IMR-90 (cell line): ENCODE data around the gene MUC20. TPM values are rescaled to one million over a fixed set of nuclear protein-coding genes. Genes with fewer than 3 reads are reported as not detected.

Source experiments
- ATAC-seq: fragments of 200-7000 bp; cut with Tn5 transposase; 2 replicates; pipeline ENCODE4 v1.9.1; 2020; ENCODE audit warnings: low read depth, mild to moderate bottlenecking, moderate library complexity
- BruUV-seq: library from RNA; stranded (reverse); fragments of 400-500 nt; replicated peaks from 2 replicates; lab custom pipeline; 2021; lab: Mats Ljungman, UMichigan
- CTCF ChIA-PET: fragments of 300-600 bp; formaldehyde crosslinking; extraction: SDS; loops from one replicate; lab custom pipeline; 2021; ENCODE audit warnings: antibody characterized with exemption; lab: Yijun Ruan, JAX
- POLR2A ChIA-PET: fragments of 300-600 bp; sonication (Branson Sonifier 250); formaldehyde crosslinking; loops from one replicate; lab custom pipeline; 2022; ENCODE audit warnings: antibody characterized with exemption; ENCODE audit not compliant: unreplicated experiment; lab: Charles Lee
- DNase-seq: peaks from one replicate; pipeline ENCODE4 v3.0.0; 2013
- H2AFZ ChIP-seq: replicated peaks from 2 replicates; pipeline ENCODE3; 2013; ENCODE audit warnings: low read length, mild to moderate bottlenecking; ENCODE audit not compliant: poor library complexity
- H2AK5ac ChIP-seq: 2 replicates; pipeline ENCODE4 v1.6.1; 2013; ENCODE audit warnings: low read depth, low read length, inconsistent platforms
- H2AK9ac ChIP-seq: replicated peaks from 2 replicates; pipeline ENCODE3; 2013; ENCODE audit warnings: mild to moderate bottlenecking, low read depth, low read length, moderate library complexity; ENCODE audit not compliant: poor library complexity
- H2BK120ac ChIP-seq: 2 replicates; pipeline ENCODE4 v1.6.1; 2013; ENCODE audit warnings: low read depth, low read length, inconsistent platforms
- H2BK15ac ChIP-seq: 3 replicates; pipeline ENCODE4 v1.6.1; 2013; ENCODE audit warnings: low read depth, low read length, inconsistent platforms
- H2BK20ac ChIP-seq: 2 replicates; pipeline ENCODE4 v1.6.1; 2013; ENCODE audit warnings: low read depth, mild to moderate bottlenecking, inconsistent platforms, low read length, moderate library complexity
- H2BK5ac ChIP-seq: 2 replicates; pipeline ENCODE4 v1.6.1; 2013; ENCODE audit warnings: mild to moderate bottlenecking, low read depth, low read length, inconsistent platforms; ENCODE audit not compliant: poor library complexity, severe bottlenecking
- H3K14ac ChIP-seq: replicated peaks from 2 replicates; pipeline ENCODE4 v1.6.1; 2013; ENCODE audit warnings: low read depth, low read length, inconsistent platforms
- H3K18ac ChIP-seq: 2 replicates; pipeline ENCODE4 v1.6.1; 2013; ENCODE audit warnings: low read depth, low read length, control low read depth
- H3K23ac ChIP-seq: 2 replicates; pipeline ENCODE4 v1.6.1; 2013; ENCODE audit warnings: low read depth, low read length, inconsistent platforms
- H3K27ac ChIP-seq: 2 replicates; pipeline ENCODE4 v1.5.1; 2013; ENCODE audit warnings: mild to moderate bottlenecking, control low read depth, low read length; ENCODE audit not compliant: insufficient read depth
- H3K27me3 ChIP-seq: 2 replicates; pipeline ENCODE4 v1.6.1; 2013; ENCODE audit warnings: low read length; ENCODE audit not compliant: control insufficient read depth, insufficient read depth
- H3K36me3 ChIP-seq: 2 replicates; pipeline ENCODE4 v1.6.1; 2013; ENCODE audit warnings: low read length, mixed read lengths; ENCODE audit not compliant: control insufficient read depth, insufficient read depth
- H3K4ac ChIP-seq: 2 replicates; pipeline ENCODE4 v1.6.1; 2013; ENCODE audit warnings: low read depth, low read length, inconsistent platforms
- H3K4me1 ChIP-seq: 2 replicates; pipeline ENCODE4 v1.6.1; 2013; ENCODE audit warnings: low read length, mixed read lengths; ENCODE audit not compliant: control insufficient read depth, insufficient read depth
- H3K4me2 ChIP-seq: 2 replicates; pipeline ENCODE4 v1.6.1; 2013; ENCODE audit warnings: low read depth, mild to moderate bottlenecking, control low read depth, low read length, moderate library complexity
- H3K4me3 ChIP-seq: 2 replicates; pipeline ENCODE4 v1.5.1; 2013; ENCODE audit warnings: low read depth, mild to moderate bottlenecking, control low read depth, low read length, moderate library complexity; ENCODE audit not compliant: insufficient read depth
- H3K56ac ChIP-seq: 2 replicates; pipeline ENCODE4 v1.6.1; 2013; ENCODE audit warnings: low read length, inconsistent platforms; ENCODE audit not compliant: insufficient read depth; ENCODE audit errors: extremely low read depth
- H3K79me1 ChIP-seq, 2 experiments: 2 replicates each; pipeline ENCODE4 v1.6.1; 2013; ENCODE audit warnings: low read length in 2 of 2, inconsistent platforms in 1 of 2, low read depth in 1 of 2
- H3K9ac ChIP-seq: 2 replicates; pipeline ENCODE4 v1.6.1; 2013; ENCODE audit warnings: low read depth, low read length, control low read depth
- H3K9me1 ChIP-seq: 2 replicates; pipeline ENCODE4 v1.6.1; 2013; ENCODE audit warnings: low read length, inconsistent platforms; ENCODE audit not compliant: insufficient read depth
- H3K9me3 ChIP-seq: 2 replicates; pipeline ENCODE4 v1.6.1; 2013; ENCODE audit warnings: low read length; ENCODE audit not compliant: control insufficient read depth, insufficient read depth
- H4K20me1 ChIP-seq: 2 replicates; pipeline ENCODE4 v1.6.1; 2013; ENCODE audit warnings: low read length, inconsistent platforms; ENCODE audit not compliant: insufficient read depth
- H4K5ac ChIP-seq: 2 replicates; pipeline ENCODE4 v1.6.1; 2013; ENCODE audit warnings: mild to moderate bottlenecking, low read depth, low read length, control low read depth
- H4K8ac ChIP-seq, 2 experiments: 2 replicates each; pipeline ENCODE4 v1.6.1; 2013; ENCODE audit warnings: low read depth in 2 of 2, low read length in 2 of 2, control low read depth in 1 of 2, inconsistent platforms in 1 of 2
- H4K91ac ChIP-seq: 2 replicates; pipeline ENCODE4 v1.6.1; 2013; ENCODE audit warnings: low read depth, low read length, inconsistent platforms; ENCODE audit not compliant: insufficient read depth
- CEBPB ChIP-seq: IDR thresholded peaks from 2 replicates; pipeline ENCODE4 v1.6.1; 2012; ENCODE audit warnings: low read depth, low read length, improper control_type of control experiment
- CHD1 ChIP-seq: IDR thresholded peaks from 2 replicates; pipeline ENCODE4 v1.6.1; 2012; ENCODE audit warnings: low read depth, low read length, improper control_type of control experiment
- CTCF ChIP-seq: conservative IDR thresholded peaks from 2 replicates; pipeline ENCODE4 v1.5.1; 2012; ENCODE audit warnings: mild to moderate bottlenecking, low read depth, low read length, improper control_type of control experiment
- ELK1 ChIP-seq: fragments of 150-350 bp; IDR thresholded peaks from 2 replicates; pipeline ENCODE4 v1.6.1; 2016; ENCODE audit warnings: low read depth, mild to moderate bottlenecking, low read length, moderate library complexity, borderline replicate concordance
- FOS ChIP-seq: fragments of 150-350 bp; IDR thresholded peaks from 2 replicates; pipeline ENCODE4 v1.6.1; 2016; ENCODE audit warnings: low read depth, low read length
- MAFK ChIP-seq: IDR thresholded peaks from 2 replicates; pipeline ENCODE4 v1.6.1; 2012; ENCODE audit warnings: low read depth, low read length, improper control_type of control experiment
- MAZ ChIP-seq: IDR thresholded peaks from 2 replicates; pipeline ENCODE4 v1.6.1; 2012; ENCODE audit warnings: low read depth, mild to moderate bottlenecking, low read length, improper control_type of control experiment, moderate library complexity, borderline replicate concordance
- NFE2L2 ChIP-seq: fragments of 150-350 bp; IDR thresholded peaks from 2 replicates; pipeline ENCODE4 v1.6.1; 2016; ENCODE audit warnings: low read depth, mild to moderate bottlenecking, low read length
- POLR2A ChIP-seq: IDR thresholded peaks from 2 replicates; pipeline ENCODE4 v1.6.1; 2012; ENCODE audit warnings: mild to moderate bottlenecking, low read depth, low read length
- RAD21 ChIP-seq: IDR thresholded peaks from 2 replicates; pipeline ENCODE4 v1.6.1; 2012; ENCODE audit warnings: low read length, improper control_type of control experiment
- RCOR1 ChIP-seq: IDR thresholded peaks from 2 replicates; pipeline ENCODE4 v1.6.1; 2012; ENCODE audit warnings: mild to moderate bottlenecking, low read length, improper control_type of control experiment; ENCODE audit not compliant: insufficient replicate concordance
- RFX5 ChIP-seq: IDR thresholded peaks from 2 replicates; pipeline ENCODE4 v1.8.0; 2012; ENCODE audit warnings: low read depth, mild to moderate bottlenecking, low read length, moderate library complexity
- SMC3 ChIP-seq: fragments of 150-350 bp; IDR thresholded peaks from 2 replicates; pipeline ENCODE4 v1.6.1; 2016; ENCODE audit warnings: low read depth, mild to moderate bottlenecking, antibody characterized with exemption, low read length, moderate library complexity
- USF2 ChIP-seq: fragments of 150-350 bp; IDR thresholded peaks from 2 replicates; pipeline ENCODE4 v1.6.1; 2017; ENCODE audit warnings: mild to moderate bottlenecking, antibody characterized with exemption, low read length, low read depth
- WGBS, 2 experiments: methylation state at CpG; one replicate each; pipeline versions ENCODE4 v1.1.5 to v1.1.7; 2013; ENCODE audit warnings: missing lambda C conversion rate in 2 of 2; ENCODE audit not compliant: insufficient read length in 1 of 2; ENCODE audit errors: extremely low coverage in 2 of 2; 5-methylcytosine and 5-hydroxymethylcytosine counted together
- dilution Hi-C: fragments of 300-500 bp; cut with HindIII; formaldehyde crosslinking; loops from one replicate; pipeline ENCODE4 v1.14.3; 2018; ENCODE audit warnings: low sequenced_read_pairs; ENCODE audit not compliant: unreplicated experiment
- in situ Hi-C: fragments of 300-500 bp; cut with MboI; formaldehyde crosslinking; loops from 3 replicates; pipeline ENCODE4 v1.14.3; 2019; ENCODE audit warnings: low sequenced_read_pairs, inconsistent platforms, mixed read lengths
- intact Hi-C: fragments of 100-400 bp; cut with micrococcal nuclease; formaldehyde crosslinking; loops from 2 replicates; pipeline ENCODE4 v1.10.0; 2022
- polyA plus RNA-seq, 3 experiments: library from polyadenylated mRNA; depleted of rRNA; stranded (reverse); fragments of >200 nt; gene quantifications; 2 replicates each; pipeline ENCODE4 v1.2.3, GENCODE V29; 2012; ENCODE audit warnings: low replicate concordance in 1 of 3
- total RNA-seq: library from RNA; depleted of rRNA; stranded (reverse); fragments of >200 nt; gene quantifications from 2 replicates; pipeline ENCODE4 v1.2.3, GENCODE V29; 2012

Gene MUC20
- total and polyA plus RNA-seq, 2 of the 4 experiments (the other 2 are of a cell fraction) = 0.12 TPM; not detected in 1

- no peak overlapping the region for H3K56ac ChIP-seq
- dilution Hi-C loops (no loop called here), intact Hi-C loops (no loop called here), in situ Hi-C loops (loop anchor here (5.0 kb wide), 1 partner anchor 126 kb away; no protein-coding TSS in a partner anchor)
- no peak for DNase-seq
- no peak overlapping the region for H2AFZ ChIP-seq
- H3K36me3 ChIP-seq = no peaks in the 10 kb centered on the region
- H2BK15ac ChIP-seq = no peak overlapping the region
- no peaks in the 10 kb centered on the region for H4K20me1 ChIP-seq
- H3K9me1 ChIP-seq = no peaks in the 10 kb centered on the region; the same call in 1 of the 2 replicates
- no peak overlapping the region for H4K8ac ChIP-seq
- no peak overlapping the region for H3K4me3 ChIP-seq
- no peaks in the 10 kb centered on the region for H3K79me1 ChIP-seq
- H3K9me3 ChIP-seq = no peaks in the 10 kb centered on the region
- BruUV-seq = no TSS peak
- H3K4ac ChIP-seq = no peak overlapping the region
- H3K18ac ChIP-seq = no peak overlapping the region
- no peak overlapping the region for H3K9ac ChIP-seq
- ATAC-seq = no peak
- no peak overlapping the region for H3K4me2 ChIP-seq
- no peak overlapping the region for H3K14ac ChIP-seq
- H3K27ac ChIP-seq = no peak overlapping the region
- peaks cover 29% of the 10 kb centered on the region for H3K27me3 ChIP-seq
- CTCF ChIA-PET = no interaction called here
- no peaks in the 10 kb centered on the region for H3K4me1 ChIP-seq
- H2BK20ac ChIP-seq = no peak overlapping the region
- peak overlapping the region; percentile 46 for H2AK9ac ChIP-seq
- H2AK5ac ChIP-seq = no peak overlapping the region
- POLR2A ChIA-PET = no interaction called here
- no peak overlapping the region for H4K91ac ChIP-seq
- no peak overlapping the region for H3K23ac ChIP-seq
- TF ChIP-seq USF2 (no peak), RCOR1 (no peak), RAD21 (no peak), CEBPB (no peak), SMC3 (no peak), ELK1 (no peak), CHD1 (no peak), CTCF (no peak), MAFK (no peak), POLR2A (no peak), RFX5 (no peak), MAZ (no peak), FOS (no peak), NFE2L2 (no peak)
- no peak overlapping the region for H2BK120ac ChIP-seq
- H4K5ac ChIP-seq = no peak overlapping the region
- 89% methylated on average over 11 of the region's 11 CpGs; no CpG with 5 or more reads in 1 of the 2 experiments for WGBS, 2 experiments
- H2BK5ac ChIP-seq = no peak overlapping the region
Observed at GRCh38 chr3:195748661-195749060, 27.9 kb downstream of the MUC20 start.
